Measurements from ENCODE around the gene LRRC23.

- TF ChIP-seq CTCF (conservative IDR thresholded peaks at IDR 0.05; ENCODE audit: low read depth in 2 of 2) (no peak), EZH2 (IDR thresholded peaks at IDR 0.05; ENCODE audit: low read depth, unreplicated experiment) (no peak), POLR2AphosphoS5 (IDR thresholded peaks at IDR 0.05; ENCODE audit: low read depth) (no peak), REST (IDR thresholded peaks at IDR 0.05; ENCODE audit: unreplicated experiment) (no peak), JUNB (IDR thresholded peaks at IDR 0.05; ENCODE audit: unreplicated experiment) (no peak)
Observed at GRCh38 chr12:6883252-6883651, 21.4 kb upstream of the LRRC23 start.

Data from GM23338 (cell line).